Right kidney (tissue), 1 donor: ENCODE measurements around the gene RBM20.
"Not testable (repeated sequence)": the region's sequence is repeated elsewhere in the genome, so short reads cannot be mapped to it uniquely, and the experiment has no call there.

Source experiments
- DNase-seq: peaks from one replicate; pipeline ENCODE4 v3.0.0-alpha.2; 2016

The RBM20 gene

DNA sequence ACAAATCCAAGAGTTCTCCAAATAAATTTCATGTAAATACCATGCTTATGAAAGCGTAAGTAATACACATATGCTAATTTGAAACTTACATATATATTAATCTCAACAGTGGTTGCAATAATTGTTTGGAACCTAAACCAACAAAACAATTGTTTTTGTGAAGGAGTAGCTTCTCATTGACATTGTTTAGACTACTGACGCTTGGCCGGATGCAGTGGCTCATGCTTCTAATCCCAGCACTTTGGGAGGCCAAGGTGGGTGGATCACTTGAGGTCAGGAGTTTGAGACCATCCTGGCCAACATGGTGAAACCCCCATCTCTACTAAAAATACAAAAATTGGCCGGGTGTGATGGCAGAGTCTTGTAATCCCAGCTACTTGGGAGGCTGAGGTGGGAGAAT lies 61.5 kb downstream of the RBM20 start:
- not testable (repeated sequence) for DNase-seq

DNA sequence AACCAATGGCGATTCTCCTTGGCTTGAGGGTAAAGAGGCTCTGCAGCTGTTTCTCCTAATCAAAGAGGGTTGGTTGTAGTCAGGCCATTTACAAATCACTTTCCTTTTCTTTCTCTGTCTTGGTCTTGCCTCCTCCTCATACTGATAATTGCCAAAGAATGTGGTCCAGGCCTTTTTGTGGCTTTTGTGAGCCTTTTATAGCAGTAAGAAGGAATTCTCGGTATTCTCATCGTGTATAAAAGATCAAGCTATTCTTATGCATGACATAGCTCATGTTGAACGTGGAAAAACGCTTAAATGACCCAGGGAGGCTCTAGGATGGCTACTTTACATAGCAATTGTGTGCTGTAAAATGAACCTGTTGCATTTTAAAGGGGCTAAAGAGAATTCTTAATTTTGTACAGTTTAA lies 62.6 kb downstream of the RBM20 start:
- DNase-seq = no peak

DNA sequence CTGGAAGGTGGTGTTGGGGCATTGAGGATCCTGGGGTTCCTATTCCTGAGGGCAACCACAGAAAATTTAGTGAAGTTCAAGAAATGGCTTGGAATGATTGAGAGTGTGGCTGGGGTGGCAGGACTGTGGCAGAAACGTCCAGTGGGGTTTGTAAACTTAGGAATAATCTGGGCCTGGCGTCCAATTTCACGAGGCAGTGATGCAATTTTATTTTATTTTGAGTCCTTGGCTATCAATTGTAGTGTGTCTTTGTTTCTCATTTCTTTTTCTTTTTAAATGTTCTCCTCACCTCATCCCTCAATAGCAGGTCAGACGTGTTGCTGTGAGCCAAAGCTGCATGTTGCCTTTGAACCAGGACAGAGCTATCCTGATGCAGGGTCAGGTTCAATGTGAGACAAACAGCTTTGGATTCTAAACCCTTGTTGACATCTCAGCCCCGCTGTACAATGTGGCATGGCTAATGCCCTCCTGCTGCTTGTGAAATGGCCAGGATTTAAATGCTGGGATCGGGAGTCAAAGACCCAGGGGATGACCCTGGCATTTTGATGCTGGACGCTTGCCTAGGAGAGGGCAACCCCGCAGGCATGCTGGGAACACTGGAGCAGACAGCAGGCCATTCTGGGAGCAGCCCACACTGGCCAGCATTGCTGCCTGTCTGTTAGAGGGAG lies 64.8 kb downstream of the RBM20 start:
- DNase-seq = no peak

DNA sequence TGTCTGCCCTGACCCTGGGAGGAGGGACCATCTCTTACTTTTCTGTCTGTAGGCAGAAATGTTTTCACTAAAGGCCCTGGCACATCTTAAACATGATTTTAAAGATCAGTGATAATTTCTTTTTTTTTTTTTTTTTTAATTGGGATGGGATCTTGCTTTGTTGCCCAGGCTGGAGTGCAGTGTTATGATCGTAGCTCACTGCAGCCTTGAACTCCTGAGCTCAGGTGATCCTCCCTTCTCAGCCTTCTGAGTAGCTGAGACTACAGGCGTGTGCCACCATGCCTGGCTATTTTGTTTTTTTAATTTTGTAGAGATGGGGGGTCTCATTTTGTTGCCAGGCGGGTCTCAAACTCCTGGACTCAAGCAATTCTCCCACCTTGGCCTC lies 65.3 kb downstream of the RBM20 start:
- DNase-seq = no peak

DNA sequence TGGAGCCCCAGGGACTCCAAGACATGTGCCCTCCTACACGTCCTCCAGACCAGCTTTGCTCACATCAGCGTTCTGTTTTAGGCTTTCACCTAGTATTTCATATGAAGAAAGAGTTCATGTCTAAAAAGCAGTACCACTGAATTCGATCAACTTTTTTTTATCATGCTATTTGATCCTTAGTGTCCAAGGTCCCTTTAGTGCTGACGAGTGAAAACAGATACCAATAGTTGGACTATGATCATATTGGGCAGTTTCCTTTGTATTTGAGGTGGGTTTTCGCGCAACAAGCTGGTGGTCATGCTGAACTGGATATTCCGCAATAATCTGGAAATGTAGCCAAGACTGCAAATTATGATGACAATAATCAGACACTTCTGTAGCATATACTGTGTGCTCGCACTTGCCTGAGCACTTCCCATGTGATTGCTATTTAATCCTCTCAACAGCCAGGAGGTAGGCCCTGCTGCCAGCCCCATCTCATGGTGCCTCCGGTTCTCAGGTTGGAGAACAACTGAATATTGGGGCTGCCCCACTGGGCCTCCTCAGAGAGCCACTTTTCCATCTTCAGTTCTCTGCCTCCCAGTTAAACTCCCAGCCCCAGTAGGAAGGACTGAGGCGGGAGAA lies 65.9 kb downstream of the RBM20 start:
- no peak for DNase-seq

DNA sequence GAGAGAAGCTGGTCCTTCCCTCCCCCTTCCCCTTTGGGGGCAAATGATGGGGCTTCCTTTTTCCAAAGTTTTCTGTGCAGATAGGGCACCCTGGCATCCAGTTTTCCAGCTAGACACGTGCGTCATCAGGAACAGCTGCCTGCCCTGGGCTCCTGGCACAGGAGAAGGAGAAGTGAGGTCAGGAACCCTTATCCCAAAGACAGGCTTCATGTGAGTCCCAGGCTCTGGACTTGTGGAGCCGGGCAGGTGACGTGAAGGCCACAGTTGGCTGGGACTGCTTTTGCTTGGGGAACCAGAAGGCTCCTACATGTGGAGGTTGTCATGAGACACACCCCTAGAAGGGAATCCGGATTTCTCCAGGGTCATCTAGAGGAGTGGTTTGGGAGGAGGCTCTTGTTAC lies 66.5 kb downstream of the RBM20 start:
- DNase-seq = no peak

DNA sequence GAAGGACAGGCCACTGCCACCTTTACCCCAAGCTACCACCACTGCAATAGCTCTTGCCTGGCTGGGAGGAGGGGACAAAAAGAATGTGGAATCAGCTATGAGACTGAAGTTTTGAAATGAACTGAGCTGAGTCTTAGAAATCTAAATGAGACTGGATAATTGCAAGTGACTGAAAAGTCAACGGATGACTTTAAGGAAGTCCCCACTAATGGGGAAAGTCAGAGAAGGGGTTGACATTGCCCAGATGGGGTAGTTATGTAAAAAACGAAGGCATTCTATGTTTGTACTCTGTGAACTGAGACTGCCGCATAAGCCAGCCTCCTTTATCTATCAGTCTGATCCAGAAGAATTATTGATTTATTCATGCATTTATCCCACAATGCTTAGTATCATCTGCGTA lies 67.2 kb downstream of the RBM20 start:
- no peak for DNase-seq

DNA sequence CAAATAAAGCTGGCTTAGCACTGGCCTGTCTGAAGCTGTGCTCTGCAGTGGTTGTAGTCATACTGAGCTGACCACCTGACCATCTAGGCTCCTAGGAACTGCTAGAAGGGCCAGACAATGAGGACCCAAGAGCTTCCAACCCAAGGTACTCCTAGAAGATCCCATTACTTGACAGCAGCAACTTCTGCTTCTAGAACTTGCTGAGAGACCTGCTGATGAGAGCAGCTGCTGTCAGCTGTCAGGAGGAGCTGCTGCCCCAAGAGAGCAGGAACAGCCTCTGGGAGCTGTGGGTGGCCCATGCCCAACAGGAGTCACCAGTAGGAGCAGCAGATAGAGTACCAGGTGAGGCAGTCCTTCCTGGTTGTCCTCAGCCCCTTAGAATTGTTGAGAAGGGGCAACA lies 70.2 kb downstream of the RBM20 start:
- DNase-seq = no peak

DNA sequence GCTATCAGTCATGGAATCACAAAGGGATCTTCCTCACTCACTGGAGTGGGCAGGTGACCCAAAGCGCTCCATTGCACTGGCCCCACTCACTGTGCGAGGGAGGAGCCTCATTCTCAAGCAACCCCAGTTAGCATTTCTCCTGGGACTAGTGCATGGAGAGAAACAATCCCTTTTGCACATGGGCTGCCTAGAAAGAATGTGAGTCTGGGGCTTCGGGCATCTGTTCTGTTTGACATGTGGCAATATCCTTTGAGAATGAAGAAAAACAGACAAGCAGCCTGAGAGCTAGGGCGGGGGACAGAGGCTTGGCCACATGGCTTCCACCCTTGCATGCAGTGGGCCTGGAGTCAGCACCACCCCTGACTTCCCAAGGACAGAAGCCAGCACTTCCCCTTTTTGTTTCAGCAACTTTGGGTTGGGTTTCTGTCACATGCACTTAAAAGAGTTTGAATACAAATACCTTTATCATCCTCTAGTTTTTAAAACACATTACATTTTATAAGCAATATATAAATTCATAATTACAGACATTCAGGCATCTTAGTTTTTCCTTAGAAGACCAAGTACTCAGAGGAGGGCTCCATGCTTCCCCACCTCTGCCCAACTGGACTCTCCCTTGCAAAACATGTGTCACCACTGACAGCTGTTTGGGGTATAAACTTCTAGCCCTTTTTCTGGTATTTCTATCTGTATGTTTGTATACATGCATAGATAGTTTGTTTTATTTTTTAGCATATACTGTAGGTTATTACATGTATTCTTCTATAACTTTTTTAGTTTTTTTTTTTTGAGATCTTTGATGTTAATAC lies 73.8 kb downstream of the RBM20 start:
- DNase-seq = no peak

DNA sequence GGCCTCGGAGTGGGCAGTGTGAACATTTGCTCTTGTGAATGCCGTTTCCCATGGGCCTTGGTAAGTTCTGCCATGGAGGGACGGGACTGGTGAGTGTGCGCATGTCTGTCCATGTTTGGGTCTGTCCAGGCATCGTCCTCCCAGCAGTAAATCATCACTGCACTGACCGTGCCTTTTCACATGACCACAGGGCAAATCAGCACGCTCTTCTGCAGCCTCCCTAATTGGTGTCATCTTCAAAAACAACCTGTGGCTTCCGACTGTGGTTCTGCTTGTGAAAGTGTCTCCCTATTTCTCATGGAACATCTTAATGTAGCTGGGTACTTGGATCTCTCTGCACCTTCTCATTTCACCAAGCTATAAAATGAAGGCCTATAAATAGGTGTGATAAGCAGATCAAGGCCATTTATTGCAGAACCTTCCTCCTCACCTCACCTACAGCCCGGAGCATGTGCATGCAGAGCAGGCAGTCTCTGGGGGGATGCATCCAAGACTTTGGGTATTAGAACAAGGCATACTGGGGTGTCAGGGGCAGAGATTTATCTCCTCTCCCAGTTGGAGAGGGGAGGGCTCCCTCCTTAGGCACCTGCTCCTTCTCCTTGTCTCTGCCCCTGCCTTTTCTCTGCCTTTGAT lies 77.4 kb downstream of the RBM20 start:
- no peak for DNase-seq

DNA sequence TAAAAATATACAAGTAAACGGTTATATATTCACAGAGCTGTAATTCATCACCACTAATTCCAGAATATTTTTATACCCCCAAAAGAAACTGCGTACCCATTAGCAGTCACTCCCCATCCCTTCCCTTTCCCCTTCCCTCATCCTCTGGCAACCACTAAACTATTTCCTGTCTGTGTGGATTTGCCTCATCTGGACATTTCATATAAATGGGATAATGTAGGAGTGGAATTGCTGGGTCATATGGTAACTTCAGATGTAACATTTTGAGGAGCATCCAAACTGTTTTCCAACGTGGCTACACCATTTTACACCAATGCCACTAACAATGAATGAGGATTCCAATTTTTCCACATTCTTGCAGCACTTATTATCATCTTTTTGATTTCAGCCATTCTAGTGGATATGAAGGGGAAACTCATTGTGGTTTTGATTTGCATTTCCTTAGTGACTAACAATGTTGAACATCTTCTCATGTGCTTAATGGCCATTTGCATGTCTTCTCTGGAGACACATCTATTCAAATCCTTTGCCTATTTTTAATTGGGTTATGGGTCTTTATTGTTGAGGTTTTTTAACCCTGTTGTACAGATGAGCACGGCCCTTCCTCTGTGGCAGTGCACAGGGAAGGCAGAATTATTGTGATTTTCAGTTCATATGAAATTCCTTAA lies 79.2 kb downstream of the RBM20 start:
- no peak for DNase-seq

DNA sequence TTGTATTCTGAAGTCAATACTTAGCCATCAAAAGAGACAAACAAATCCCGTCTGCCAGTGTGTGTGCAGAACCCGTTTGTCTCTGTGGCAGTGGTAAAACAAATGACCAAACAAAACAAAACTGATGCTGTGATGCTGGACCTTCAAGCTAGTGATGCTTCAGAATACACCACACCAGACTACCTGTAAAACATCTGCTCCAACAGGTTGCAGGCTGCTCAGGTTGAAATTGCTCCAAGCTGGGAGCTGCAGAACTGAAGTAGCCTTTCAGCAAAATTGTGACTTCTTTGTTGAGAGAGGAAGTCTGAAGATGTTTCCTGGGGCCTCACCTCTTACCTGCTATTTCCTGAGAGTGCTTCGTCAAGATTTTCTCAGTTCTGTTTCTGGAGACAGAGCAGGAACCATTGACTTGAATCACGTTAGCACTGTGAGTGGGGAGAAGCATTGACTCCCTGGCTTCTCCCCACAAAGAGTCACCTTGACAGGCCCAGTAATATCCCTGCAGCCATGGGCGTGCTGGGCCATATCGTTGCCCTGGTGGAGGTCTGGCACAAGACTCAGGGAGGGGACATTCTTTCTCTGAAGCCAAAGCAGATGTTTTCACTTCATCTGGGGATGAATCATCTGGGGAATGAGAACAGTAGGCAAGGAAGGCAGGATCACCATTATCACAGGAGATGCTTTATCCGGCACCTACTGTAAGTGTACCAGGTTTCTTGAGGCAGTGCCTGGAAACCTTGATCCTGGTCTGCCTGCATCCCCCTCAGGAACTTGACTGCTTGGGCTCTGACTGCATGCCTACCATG lies 80.2 kb downstream of the RBM20 start:
- DNase-seq = no peak

DNA sequence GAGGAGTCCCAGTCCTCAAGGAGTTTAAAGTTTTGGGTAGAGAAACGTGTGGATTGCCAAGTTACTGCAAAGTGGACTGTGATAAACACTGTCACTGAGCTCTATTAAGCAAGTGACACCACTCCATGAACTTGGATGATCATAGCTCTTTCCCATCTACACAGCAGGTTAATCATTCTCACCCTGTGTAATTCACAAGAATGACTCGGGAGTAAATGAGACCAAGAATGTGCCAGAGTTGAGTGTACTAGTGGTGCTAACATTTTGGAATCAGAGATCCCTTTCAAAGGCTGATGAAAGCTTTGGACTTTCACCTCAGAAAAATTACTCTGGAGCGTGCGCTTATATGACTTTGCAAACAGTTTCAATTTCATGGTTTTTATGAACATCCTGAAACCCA lies 80.8 kb downstream of the RBM20 start:
- no peak for DNase-seq

DNA sequence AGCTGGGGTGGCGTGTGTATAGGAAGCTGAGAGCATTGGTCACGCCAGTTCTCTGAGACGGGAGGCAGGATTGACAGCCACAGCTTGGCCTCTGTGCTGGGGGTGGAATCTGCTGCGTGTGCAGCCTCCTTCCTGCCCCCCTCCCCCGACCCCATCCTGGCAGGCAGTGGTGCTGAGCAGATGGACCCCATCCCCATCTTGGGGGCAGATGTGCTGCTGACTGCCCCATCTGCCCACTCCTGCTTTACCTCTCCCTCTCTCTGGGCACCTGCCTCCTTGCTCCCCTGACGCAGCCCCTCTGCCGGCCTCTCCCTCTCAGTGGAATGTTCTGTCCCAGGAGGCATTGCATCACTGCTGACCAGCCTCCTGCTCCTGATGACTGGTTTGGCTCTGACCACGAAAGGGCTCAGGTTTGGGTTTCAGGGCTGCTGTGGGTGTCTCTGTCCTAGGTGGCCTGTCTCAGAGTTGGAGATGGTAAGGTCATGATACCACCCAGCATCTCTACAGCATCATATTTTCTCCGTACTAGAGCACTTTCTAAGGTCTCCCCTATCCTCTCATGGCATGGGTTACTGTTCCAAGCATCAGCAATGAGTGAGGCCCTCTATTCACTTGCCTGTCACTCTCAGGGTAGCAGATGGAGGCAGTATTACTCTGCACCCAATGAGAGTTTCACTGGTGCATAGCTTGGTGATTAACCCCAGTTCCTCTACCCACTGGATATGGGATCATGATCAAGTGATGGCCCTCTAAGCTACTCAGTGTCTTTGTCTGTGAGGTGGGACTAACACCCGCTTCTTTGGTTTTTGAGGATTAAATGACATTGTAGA lies 81.9 kb downstream of the RBM20 start:
- DNase-seq = no peak

DNA sequence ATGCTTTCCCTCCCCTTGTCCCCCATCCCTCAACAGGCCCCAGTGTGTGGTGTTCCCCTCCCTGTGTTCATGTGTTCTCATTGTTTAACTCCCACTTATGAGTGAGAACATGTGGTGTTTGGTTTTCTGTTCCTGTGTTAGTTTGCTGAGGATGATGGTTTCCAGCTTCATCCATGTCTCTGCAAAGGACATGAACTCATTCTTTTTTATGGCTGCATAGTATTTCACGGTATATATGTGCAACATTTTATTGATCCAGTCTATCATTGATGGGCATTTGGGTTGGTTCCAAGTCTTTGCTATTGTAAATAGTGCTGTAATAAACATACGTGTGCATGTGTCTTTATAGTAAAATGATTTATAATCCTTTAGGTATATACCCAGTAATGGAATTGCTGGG lies 83.6 kb downstream of the RBM20 start:
- not testable (repeated sequence) for DNase-seq

DNA sequence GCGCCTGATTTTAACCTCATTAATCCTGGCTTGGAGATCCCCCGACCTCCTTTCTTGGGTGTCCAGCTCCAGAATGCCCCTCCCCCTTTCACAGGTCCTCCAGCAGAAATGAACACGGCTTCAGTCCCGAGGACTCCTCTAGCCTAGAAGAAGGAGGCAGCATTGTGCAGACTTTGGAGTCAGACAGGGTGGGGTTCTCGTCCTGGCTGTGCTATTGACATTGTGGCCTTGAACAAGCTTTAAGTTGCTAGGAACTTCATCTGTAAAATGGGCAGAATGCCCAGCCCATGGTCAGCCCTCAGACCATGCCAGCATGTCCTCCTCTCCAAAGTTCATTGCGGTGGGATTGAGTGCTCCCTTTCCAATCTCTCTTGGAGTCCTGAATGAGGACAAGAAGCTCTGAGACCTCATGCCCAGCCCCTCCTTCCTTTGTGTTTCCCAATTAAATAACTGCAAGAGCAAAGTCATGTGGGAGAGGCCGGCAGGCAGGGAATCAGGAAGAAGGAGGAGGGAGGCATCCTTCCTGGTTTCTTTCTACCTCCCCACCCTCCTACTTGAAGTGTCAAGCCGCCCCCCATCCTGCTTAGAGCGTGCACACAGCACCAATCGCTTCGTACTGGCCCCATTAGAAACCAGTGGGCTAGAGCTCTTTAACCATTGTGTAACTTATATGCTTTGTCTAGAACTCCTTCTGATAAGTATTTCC lies 86.4 kb downstream of the RBM20 start:
- DNase-seq = no peak

DNA sequence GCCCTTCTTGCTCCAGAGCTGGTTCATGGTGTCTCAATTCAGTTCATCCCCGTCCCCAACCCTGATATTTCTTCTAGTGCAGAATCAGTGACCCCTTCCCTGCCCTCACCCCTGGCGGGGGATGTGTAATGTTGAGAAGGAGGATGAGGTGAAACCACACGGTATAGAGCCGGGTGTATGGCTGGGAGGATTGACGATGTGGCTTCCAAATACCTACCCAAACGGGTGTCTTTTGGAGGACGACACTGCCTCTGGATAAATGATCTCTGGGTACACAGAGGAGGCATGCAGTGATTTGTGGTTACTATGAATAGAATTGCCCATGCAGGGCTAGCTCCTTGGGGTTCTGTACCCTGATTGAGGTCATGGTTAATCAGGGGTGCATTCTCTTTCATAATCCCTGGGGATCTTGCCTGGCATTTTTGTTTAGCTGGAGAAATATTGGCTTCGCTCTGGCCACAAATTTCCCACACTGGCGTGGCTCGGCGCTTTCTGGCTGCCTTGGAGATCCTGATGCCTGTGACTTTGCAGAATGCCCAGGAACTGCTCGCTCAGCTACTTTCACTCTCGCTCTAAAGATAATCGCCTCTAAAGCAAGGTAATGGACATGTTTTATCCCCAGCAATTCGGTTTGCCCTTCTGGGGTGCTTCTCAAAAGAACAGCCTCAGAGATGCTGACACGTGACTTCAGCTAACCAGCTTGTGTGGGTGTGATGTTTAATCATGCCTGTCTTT lies 89.2 kb downstream of the RBM20 start:
- no peak for DNase-seq

DNA sequence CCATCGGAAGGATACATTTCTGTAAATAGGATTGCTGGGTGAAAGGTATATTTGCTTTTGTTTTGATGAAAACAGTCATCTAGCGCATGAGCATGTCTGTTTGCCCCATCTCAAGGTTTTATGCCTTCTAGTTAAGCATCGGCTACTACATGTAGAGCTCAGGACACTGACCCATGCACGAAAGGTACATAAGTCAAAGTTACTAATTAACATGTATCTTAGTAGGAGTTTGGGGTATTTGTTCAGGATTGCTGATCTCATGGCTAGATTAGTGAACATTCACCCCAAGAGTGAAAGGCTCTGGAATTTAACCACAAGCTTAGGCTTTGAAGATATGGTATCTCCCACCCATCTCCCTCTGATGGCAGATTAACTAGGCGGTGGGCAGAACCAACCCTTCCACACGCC lies 91.5 kb downstream of the RBM20 start:
- DNase-seq = no peak

DNA sequence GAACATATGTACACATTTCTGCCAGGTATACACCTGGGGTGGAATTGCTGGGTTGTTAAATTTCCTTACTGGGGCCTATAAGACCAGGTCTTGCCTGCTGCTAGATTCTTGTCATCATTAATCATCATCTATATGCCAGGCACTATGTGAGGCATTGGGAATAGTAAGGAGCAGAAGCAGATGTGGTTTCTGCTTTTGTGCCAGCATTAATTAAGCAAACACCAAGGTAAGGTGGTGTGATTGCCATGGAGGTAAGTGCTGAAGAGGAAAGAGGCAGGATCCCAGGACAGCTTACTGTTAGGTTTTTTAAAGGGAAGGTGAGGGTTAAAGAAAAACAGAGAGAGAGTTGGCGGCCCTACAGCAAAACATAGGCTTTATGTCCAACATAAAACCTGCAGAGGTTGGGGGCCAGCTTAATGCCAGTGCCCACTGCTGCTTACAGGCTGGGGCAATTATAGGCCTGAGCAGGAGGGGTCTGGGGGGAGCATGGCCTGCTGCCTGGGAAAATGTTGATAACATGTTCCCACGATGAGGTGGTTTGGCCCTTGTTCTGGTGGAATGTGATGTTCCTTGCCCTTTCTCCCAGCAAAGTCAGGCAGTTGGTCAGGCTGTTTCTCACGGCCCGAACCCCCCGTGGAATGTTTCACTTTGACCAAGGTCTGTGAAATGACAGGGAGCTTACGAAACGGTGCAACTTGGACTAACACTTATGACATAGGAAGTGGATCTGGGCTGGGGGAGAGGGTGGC lies 93.9 kb downstream of the RBM20 start:
- no peak for DNase-seq
